ENCODE measurements around the gene LRTM2. TPM values are rescaled to one million over a fixed set of nuclear protein-coding genes. Genes with fewer than 3 reads are reported as not detected.
A peak's percentile ranks its signal among the peaks of the same experiment; 100 is the strongest.

The LRTM2 gene
- total and polyA plus RNA-seq, 2 donors, result 0.05 to 0.11 TPM

DNA sequence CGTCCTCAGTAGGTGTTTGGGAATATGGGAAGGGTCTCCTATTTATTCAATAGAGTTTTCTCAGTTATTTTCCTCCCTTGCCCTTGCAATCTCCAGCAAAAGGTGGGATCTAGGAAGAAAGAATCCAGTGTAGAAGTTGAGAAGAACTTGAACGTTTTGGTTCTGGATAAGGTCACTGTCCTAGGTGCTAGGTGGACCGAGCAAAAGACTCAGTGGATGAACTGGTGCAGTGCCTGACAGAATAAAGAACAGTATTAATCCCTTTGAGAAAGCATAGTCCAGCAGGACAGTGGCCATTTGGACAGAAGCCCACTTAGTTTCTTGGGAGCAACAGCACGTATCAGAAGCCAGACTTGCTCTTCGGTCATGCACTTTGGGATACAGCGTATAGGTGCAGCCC lies 32.7 kb upstream of the LRTM2 start:
- Histone ChIP-seq H3K4me3 (ENCODE audit: low read length in 2 of 2) (no peak overlapping the region), H3K27me3 (ENCODE audit: control insufficient read depth in 2 of 2, insufficient read depth in 1 of 2, low read length in 1 of 2) (no peaks in the 10 kb centered on the region), H3K36me3 (ENCODE audit: control insufficient read depth in 2 of 2, insufficient read depth in 2 of 2, low read length in 1 of 2) (peaks cover 20 to 38% of the 10 kb centered on the region in 2 donors), H3K4me1 (ENCODE audit: control insufficient read depth in 2 of 2, insufficient read depth in 2 of 2, low read length in 2 of 2) (peaks cover 6 to 20% of the 10 kb centered on the region in 2 donors), H3K9me3 (ENCODE audit: control insufficient read depth in 2 of 2, insufficient read depth in 1 of 2, low read length in 1 of 2) (no peaks in the 10 kb centered on the region), H3K27ac (ENCODE audit: low read depth in 1 of 2, low read length in 1 of 2) (no peak overlapping the region)
- WGBS, result 89% methylated on average over 6 of the region's 6 CpGs
- no peak for DNase-seq (ENCODE audit: low read depth in 6 of 9, low spot score in 9 of 9)

GRCh38 chr12:1790444-1790843 lies 29.9 kb upstream of the LRTM2 start:
- no peak for DNase-seq (ENCODE audit: low read depth in 6 of 9, low spot score in 9 of 9)
- Histone ChIP-seq H3K36me3 (ENCODE audit: control insufficient read depth in 2 of 2, insufficient read depth in 2 of 2, low read length in 1 of 2) (peaks cover 10 to 21% of the 10 kb centered on the region in 2 donors), H3K4me1 (ENCODE audit: control insufficient read depth in 2 of 2, insufficient read depth in 2 of 2, low read length in 2 of 2) (peaks cover 6 to 26% of the 10 kb centered on the region in 2 donors), H3K9me3 (ENCODE audit: control insufficient read depth in 2 of 2, insufficient read depth in 1 of 2, low read length in 1 of 2) (no peaks in the 10 kb centered on the region), H3K27me3 (ENCODE audit: control insufficient read depth in 2 of 2, insufficient read depth in 1 of 2, low read length in 1 of 2) (peaks cover 0 to 4% of the 10 kb centered on the region in 2 donors), H3K27ac (ENCODE audit: low read depth in 1 of 2, low read length in 1 of 2) (no peak overlapping the region), H3K4me3 (ENCODE audit: low read length in 2 of 2) (no peak overlapping the region)
- 76% methylated on average over 7 of the region's 7 CpGs for WGBS

- peak overlapping the region in 1 of 2 donors; percentile 51 for H3K27ac ChIP-seq (ENCODE audit: low read depth in 1 of 2, low read length in 1 of 2)
- 8% methylated on average over 10 of the region's 10 CpGs for WGBS
- H3K4me1 ChIP-seq (ENCODE audit: control insufficient read depth in 2 of 2, insufficient read depth in 2 of 2, low read length in 2 of 2), result peaks cover 10 to 33% of the 10 kb centered on the region in 2 donors
- H3K4me3 ChIP-seq (ENCODE audit: low read length in 2 of 2), result no peak overlapping the region
- no peaks in the 10 kb centered on the region for H3K9me3 ChIP-seq (ENCODE audit: control insufficient read depth in 2 of 2, insufficient read depth in 1 of 2, low read length in 1 of 2)
- H3K27me3 ChIP-seq (ENCODE audit: control insufficient read depth in 2 of 2, insufficient read depth in 1 of 2, low read length in 1 of 2), result peaks cover 0 to 4% of the 10 kb centered on the region in 2 donors
- peaks cover 10 to 12% of the 10 kb centered on the region in 2 donors for H3K36me3 ChIP-seq (ENCODE audit: control insufficient read depth in 2 of 2, insufficient read depth in 2 of 2, low read length in 1 of 2)
- peak; percentile 45 to 88 (median 67) for DNase-seq (ENCODE audit: low read depth in 6 of 9, low spot score in 9 of 9)
Observed at GRCh38 chr12:1791104-1791841, 29.1 kb upstream of the LRTM2 start.

- Histone ChIP-seq H3K4me1 (ENCODE audit: control insufficient read depth in 2 of 2, insufficient read depth in 2 of 2, low read length in 2 of 2) (peaks cover 10 to 40% of the 10 kb centered on the region in 2 donors), H3K27me3 (ENCODE audit: control insufficient read depth in 2 of 2, insufficient read depth in 1 of 2, low read length in 1 of 2) (peaks cover 0 to 4% of the 10 kb centered on the region in 2 donors), H3K27ac (ENCODE audit: low read depth in 1 of 2, low read length in 1 of 2) (no peak overlapping the region), H3K9me3 (ENCODE audit: control insufficient read depth in 2 of 2, insufficient read depth in 1 of 2, low read length in 1 of 2) (no peaks in the 10 kb centered on the region), H3K4me3 (ENCODE audit: low read length in 2 of 2) (no peak overlapping the region), H3K36me3 (ENCODE audit: control insufficient read depth in 2 of 2, insufficient read depth in 2 of 2, low read length in 1 of 2) (peaks cover under 1 to 5% of the 10 kb centered on the region in 2 donors)
- WGBS, result 97% methylated on average over 6 of the region's 6 CpGs
- no peak for DNase-seq (ENCODE audit: low read depth in 6 of 9, low spot score in 9 of 9)
Observed at GRCh38 chr12:1792406-1792805, 28.0 kb upstream of the LRTM2 start.

- 95% methylated on average over 26 of the region's 26 CpGs for WGBS
- peaks cover 0 to 4% of the 10 kb centered on the region in 2 donors for H3K27me3 ChIP-seq (ENCODE audit: control insufficient read depth in 2 of 2, insufficient read depth in 1 of 2, low read length in 1 of 2)
- H3K9me3 ChIP-seq (ENCODE audit: control insufficient read depth in 2 of 2, insufficient read depth in 1 of 2, low read length in 1 of 2), result no peaks in the 10 kb centered on the region
- no peak for DNase-seq (ENCODE audit: low read depth in 6 of 9, low spot score in 9 of 9)
- H3K36me3 ChIP-seq (ENCODE audit: control insufficient read depth in 2 of 2, insufficient read depth in 2 of 2, low read length in 1 of 2), result no peaks in the 10 kb centered on the region
- H3K4me1 ChIP-seq (ENCODE audit: control insufficient read depth in 2 of 2, insufficient read depth in 2 of 2, low read length in 2 of 2), result peaks cover 10 to 44% of the 10 kb centered on the region in 2 donors
- H3K4me3 ChIP-seq (ENCODE audit: low read length in 2 of 2), result no peak overlapping the region
- H3K27ac ChIP-seq (ENCODE audit: low read depth in 1 of 2, low read length in 1 of 2), result no peak overlapping the region
Observed at GRCh38 chr12:1793426-1794210, 26.7 kb upstream of the LRTM2 start.

DNA sequence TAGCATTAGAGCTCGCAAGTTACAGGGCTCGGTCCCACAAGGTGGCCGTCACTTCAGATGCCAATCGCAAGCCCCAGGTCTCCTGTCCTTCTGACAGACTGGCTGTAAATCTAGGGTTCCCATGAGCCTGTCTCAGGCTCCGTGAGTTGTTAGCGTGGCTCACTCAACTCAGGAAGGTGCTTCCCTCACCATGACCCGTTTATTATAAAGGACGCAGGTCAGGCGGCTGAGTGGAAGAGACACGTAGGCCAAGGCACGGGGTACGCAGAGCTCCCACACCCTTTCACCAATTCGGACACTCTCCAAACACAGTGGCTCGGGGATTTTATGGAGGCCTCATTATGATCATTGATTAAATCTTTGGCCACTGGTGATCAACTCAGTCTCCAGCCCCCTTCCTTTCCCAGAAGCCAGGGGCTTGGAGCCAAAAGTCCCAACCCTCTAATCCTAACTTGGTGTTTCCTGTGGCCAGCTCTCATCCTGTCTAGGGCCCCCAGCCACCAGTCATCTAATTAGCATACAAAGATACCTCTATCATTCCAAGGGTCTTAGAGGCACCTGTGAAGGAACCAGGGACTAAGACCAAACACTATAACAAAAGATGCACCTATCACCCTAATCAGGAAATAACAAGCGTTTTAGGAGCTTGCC lies 25.8 kb upstream of the LRTM2 start:
- Histone ChIP-seq H3K4me1 (ENCODE audit: control insufficient read depth in 2 of 2, insufficient read depth in 2 of 2, low read length in 2 of 2) (peaks cover 10 to 44% of the 10 kb centered on the region in 2 donors), H3K27ac (ENCODE audit: low read depth in 1 of 2, low read length in 1 of 2) (no peak overlapping the region)
- WGBS, result 98% methylated on average over 15 of the region's 15 CpGs

DNA sequence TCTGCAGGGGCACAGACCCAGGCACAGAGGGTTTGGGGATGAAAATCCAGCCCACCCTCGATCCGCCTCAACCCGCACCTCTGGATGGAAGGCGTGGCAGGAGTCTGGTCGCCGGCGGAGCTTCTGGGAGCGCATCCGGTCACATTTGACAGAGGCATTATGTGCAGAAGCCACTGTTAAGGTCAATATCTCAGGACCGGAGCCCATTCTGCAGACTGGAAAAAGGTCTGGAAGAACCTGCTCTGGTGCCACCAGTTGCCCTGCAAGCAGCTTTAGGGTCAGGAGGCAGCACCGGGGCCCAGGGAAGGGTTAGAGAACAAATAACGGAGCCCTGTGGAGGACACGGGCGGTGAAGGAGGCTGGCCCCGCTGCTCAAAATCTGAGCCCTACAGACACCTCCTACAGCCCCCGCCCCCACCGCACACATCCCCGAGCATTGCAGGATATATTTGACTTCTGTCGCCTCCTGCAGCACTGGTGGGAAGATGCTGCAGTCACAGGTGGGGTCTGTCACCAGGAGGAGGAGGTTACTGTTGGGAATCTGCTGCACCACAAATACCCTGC lies 25.1 kb upstream of the LRTM2 start:
- Histone ChIP-seq H3K27me3 (ENCODE audit: control insufficient read depth in 2 of 2, insufficient read depth in 1 of 2, low read length in 1 of 2) (peaks cover 0 to 4% of the 10 kb centered on the region in 2 donors), H3K9me3 (ENCODE audit: control insufficient read depth in 2 of 2, insufficient read depth in 1 of 2, low read length in 1 of 2) (no peaks in the 10 kb centered on the region), H3K4me1 (ENCODE audit: control insufficient read depth in 2 of 2, insufficient read depth in 2 of 2, low read length in 2 of 2) (peaks cover 10 to 43% of the 10 kb centered on the region in 2 donors), H3K4me3 (ENCODE audit: low read length in 2 of 2) (no peak overlapping the region), H3K27ac (ENCODE audit: low read depth in 1 of 2, low read length in 1 of 2) (no peak overlapping the region), H3K36me3 (ENCODE audit: control insufficient read depth in 2 of 2, insufficient read depth in 2 of 2, low read length in 1 of 2) (no peaks in the 10 kb centered on the region)
- 90% methylated on average over 19 of the region's 19 CpGs for WGBS
- no peak for DNase-seq (ENCODE audit: low read depth in 6 of 9, low spot score in 9 of 9)

More for the DNA sequence above, 25.8 kb upstream of the LRTM2 start:
- Histone ChIP-seq H3K9me3 (ENCODE audit: control insufficient read depth in 2 of 2, insufficient read depth in 1 of 2, low read length in 1 of 2) (no peaks in the 10 kb centered on the region), H3K27me3 (ENCODE audit: control insufficient read depth in 2 of 2, insufficient read depth in 1 of 2, low read length in 1 of 2) (peaks cover 0 to 4% of the 10 kb centered on the region in 2 donors), H3K36me3 (ENCODE audit: control insufficient read depth in 2 of 2, insufficient read depth in 2 of 2, low read length in 1 of 2) (no peaks in the 10 kb centered on the region), H3K4me3 (ENCODE audit: low read length in 2 of 2) (no peak overlapping the region)
- no peak for DNase-seq (ENCODE audit: low read depth in 6 of 9, low spot score in 9 of 9)

- H3K4me1 ChIP-seq (ENCODE audit: control insufficient read depth in 2 of 2, insufficient read depth in 2 of 2, low read length in 2 of 2), result peaks cover 10 to 36% of the 10 kb centered on the region in 2 donors
- peak overlapping the region; percentile 85 to 86 for H3K27ac ChIP-seq (ENCODE audit: low read depth in 1 of 2, low read length in 1 of 2)
- peaks cover 0 to 4% of the 10 kb centered on the region in 2 donors for H3K27me3 ChIP-seq (ENCODE audit: control insufficient read depth in 2 of 2, insufficient read depth in 1 of 2, low read length in 1 of 2)
- H3K4me3 ChIP-seq (ENCODE audit: low read length in 2 of 2), result peak overlapping the region; percentile 78 to 81
- H3K36me3 ChIP-seq (ENCODE audit: control insufficient read depth in 2 of 2, insufficient read depth in 2 of 2, low read length in 1 of 2), result no peaks in the 10 kb centered on the region
- peak; percentile 70 to 95 (median 88) for DNase-seq (ENCODE audit: low read depth in 6 of 9, low spot score in 9 of 9)
- WGBS, result 9% methylated on average over 45 of the region's 45 CpGs
- H3K9me3 ChIP-seq (ENCODE audit: control insufficient read depth in 2 of 2, insufficient read depth in 1 of 2, low read length in 1 of 2), result no peaks in the 10 kb centered on the region
Observed at GRCh38 chr12:1795785-1796514, 24.4 kb upstream of the LRTM2 start.
